GM18499 (cell line): ENCODE data around the gene GSTA2.
"Not testable (repeated sequence)": the region's sequence is repeated elsewhere in the genome, so short reads cannot be mapped to it uniquely, and the experiment has no call there.

Source experiments
- ATAC-seq: cut with Tn5 transposase; IDR thresholded peaks from one replicate; pipeline ENCODE4 v1.9.1; 2021; ENCODE audit warnings: moderate number of reproducible peaks; ENCODE audit not compliant: insufficient read depth, unreplicated experiment

The GSTA2 gene

DNA sequence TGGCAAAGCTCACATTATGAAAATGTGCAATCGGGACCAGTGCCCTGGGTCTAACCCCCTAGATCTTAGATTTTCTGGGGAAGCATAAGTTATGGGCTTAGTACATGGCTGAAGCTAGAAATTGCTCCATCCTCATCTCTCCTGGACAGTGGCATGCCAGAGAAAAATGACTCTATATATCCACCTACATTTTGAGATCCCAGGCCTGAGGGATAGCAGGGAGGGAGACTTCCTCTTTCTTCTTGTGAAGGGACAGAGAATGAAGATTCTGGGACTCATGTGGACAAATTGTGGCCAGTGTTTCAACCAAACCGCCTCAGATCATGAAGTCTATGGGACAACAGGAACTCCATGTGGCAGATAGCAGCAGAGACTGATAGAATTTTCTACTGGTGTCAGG, 35.4 kb downstream of the GSTA2 start:
- ATAC-seq, result no peak

DNA sequence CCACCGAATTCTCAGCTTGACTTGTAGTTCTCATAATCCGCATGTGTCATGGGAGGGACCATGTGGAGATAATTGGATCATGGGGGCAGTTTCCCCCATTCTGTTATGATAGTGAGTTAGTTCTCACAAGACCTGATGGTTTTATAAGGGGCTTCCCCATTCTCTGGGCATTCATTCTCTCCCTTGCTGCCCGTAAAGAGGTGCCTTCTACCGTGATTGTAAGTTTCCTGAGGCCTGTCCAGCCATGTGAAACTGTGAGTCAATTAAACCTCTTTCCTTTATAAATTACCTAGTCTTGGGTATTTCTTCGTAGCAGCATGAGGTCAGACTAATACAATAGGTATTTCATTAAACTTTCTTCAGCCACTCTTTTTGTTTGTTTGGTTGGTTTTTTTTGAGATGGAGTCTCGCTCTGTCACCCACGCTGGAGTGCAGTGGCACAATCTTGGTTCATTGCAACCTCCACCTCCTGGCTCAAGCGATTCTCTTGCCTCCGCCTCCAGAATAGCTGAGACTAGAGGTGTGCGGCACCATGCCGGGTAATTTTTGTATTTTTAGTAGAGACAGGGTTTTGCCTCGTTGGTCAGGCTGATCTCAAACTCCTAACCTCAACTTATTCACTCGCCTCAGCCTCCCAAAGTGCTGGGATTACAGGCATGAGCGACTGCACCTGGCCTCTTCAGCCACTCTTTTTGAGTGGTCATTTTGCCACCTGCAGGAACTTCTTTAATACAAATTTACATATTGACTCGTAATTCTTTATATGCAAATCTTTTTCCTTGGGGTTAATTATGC, 36.3 kb downstream of the GSTA2 start:
- no peak for ATAC-seq

DNA sequence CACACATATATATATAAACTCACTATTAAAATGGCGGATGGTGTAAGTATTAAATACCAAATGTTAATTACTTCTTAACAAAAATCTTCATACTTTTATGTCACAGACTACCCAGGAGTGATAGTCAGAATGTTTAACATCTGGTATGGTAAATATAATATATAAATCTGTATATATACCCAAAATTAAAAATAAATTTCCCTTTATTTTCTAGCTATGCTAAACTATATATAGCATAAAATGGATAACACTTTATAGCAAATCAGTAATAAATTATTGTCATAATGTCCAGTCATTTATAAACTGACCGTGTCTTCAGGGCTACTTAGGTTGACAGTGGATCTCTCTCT, 37.1 kb downstream of the GSTA2 start:
- no peak for ATAC-seq

DNA sequence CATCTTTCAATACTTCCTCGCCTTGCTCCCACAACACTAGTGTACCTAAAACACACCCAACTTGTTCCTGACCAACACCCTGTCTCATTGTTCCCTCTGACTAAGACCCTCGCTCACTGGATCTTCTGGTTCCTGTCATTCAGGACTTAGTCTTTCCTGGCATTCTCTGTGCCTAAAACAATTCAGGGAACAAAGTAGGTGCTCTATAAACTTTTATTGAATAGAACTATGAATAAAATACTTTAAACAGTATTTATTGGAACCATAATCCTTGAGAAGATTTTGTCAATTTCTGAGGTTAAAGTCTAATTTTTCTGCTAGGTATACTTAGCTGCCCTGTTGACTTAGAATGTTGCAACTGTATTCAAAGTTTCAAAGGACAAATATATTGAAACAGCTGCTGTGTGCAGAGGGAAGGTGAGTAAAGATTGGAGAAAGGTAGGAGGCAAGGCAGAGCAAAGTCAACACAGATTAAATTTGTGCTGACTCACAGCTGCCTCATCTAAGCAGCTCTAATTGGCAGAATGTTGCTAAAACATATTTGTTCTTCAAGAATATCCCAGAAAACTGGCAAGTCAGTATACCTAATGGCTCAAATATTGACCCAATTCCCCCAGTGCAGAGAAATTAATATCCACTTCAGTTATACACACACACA, 37.6 kb downstream of the GSTA2 start:
- ATAC-seq, result no peak

DNA sequence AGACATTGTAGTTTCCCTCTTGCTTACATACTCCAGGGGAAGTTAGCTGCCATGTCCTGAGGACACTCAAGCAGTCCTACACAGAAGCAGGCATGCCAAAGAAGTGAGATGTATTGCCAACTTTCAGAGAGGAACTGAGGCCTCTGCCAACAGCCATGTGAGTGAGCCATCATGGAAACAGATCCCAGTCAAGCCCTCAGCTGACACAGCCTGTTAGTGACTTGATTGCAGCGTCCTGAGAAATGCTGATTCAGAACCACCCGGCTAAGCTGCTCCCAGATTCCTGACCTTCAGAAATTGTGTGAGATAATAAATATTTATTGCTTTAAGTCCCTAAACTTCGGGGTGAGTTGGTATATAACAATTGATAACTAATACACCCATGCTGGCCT, 38.1 kb downstream of the GSTA2 start:
- ATAC-seq, result no peak

DNA sequence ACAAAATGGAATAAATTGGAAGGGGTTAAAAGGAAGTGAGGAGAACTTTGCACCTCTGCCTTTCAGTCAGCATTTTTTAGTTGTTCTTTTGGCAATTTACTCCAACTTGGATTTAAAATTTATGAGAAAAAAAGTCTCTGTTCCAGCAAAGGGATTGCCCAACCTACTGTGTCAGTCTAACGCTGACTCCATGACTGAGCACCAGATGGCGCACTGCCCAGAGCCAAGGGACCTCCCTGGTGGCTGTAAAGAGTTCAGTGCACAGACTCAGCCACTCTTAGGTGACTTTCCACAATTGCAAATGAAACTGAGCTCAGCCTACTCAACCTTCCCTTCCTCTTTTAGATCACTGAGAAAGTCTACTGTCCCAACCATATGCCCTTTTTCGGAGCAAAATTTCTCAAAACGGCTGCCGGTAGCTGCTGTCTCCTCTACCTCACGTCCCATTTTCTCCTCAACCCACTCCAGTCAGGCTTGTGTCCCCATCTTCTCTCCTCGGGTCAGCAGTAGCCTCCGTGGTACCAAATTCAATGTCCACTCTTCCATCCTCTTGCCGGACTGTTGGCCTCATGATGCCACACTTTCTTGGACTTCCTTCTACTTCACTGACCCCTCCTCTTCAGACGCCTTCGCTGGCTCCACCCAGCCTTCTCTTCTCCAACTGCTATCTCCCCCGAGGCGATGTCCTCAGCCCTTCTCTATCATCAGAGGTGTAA, 38.7 kb downstream of the GSTA2 start:
- ATAC-seq, result peak; percentile 99

DNA sequence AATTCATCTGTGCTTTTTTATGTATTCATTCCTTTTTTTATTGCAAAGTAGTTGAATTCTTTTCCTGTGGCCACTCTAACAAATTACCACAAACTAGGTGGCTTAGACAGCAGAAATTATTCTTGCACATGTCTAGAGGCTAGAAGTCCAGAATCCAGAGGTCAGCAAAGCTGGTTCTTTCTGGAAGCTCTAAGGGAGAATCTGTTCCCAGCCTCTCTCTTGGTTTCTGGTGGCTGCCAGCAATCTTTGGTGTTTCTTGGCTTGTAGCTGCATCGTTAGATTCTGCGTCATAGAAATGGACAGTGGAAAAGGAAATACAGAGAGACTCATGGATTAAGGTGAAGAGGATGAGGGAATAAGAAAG, 39.3 kb downstream of the GSTA2 start:
- ATAC-seq, result no peak

DNA sequence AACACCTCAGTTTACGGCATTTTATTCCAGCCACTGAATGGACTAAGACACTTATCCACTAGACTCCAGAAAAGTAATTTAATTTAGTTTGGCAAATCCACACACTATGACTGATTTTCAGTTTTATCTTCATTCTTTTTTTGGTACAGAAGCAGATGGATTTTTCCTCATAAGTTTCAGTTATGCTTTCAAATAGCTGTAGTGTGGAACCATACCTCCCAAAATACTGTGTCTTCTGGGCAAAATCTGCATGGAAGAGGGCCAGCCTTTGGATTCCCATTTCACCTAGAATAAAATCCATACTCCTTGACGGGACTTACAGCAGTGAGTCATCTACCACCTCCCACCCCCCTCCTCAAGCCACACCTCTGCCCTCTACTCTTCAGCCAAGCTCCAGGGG, 43.0 kb downstream of the GSTA2 start:
- no peak for ATAC-seq

DNA sequence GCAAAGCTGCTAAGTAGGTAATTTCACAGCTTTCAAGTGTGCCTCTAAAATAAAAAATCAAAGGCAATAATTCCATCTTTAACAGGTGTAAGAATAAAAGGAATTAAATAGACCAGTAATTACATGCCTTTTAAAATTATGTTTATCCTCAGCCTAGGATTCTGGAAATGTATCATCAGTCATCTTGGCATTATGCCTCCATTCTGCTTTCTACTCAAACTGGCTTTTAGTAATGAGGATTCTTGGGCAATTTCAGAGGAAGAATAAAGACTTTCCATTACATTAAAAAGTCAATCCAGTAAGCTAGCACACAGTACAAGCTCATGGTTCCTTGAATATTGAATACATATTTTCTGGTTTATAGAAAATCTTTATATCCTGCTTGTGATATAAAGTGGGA, 44.7 kb downstream of the GSTA2 start:
- ATAC-seq, result no peak

DNA sequence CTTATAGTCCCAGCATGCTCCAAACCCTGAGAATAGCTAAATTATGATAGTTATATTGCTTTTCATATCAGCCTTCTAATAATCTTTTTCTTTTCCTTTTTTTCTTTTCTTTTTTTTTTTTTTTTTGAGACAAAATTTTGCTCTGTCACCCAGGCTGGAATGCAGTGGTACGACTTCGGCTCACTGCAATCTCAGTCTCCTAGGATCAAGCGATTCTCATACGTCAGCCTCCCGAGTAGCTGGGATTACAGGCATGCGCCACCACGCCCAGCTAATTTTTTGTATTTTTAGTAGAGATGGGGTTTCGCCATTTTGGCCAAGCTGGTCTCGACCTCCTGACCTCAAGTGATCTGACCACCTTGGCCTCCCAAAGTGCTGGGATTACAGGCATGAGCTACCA, 48.5 kb downstream of the GSTA2 start:
- ATAC-seq, result not testable (repeated sequence)

DNA sequence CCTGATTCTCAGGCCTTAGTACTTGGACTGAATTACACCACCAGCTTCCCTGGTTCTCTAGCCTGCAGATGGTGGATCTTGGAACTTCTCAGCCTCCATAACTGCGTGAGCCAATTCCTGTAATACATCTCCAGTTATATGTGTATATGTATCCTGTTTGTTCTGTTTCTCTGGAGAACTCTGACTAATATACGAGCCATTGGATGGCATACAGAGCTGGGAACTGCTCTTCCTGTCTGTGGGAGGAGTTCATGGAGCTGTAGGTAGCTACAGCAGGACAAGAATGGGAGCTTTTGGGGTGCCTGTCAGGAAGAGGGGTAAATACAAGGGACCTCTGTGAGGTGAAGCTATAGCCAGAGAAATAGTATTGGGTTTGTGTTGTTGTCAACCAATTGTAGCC, 51.1 kb downstream of the GSTA2 start:
- ATAC-seq, result no peak

DNA sequence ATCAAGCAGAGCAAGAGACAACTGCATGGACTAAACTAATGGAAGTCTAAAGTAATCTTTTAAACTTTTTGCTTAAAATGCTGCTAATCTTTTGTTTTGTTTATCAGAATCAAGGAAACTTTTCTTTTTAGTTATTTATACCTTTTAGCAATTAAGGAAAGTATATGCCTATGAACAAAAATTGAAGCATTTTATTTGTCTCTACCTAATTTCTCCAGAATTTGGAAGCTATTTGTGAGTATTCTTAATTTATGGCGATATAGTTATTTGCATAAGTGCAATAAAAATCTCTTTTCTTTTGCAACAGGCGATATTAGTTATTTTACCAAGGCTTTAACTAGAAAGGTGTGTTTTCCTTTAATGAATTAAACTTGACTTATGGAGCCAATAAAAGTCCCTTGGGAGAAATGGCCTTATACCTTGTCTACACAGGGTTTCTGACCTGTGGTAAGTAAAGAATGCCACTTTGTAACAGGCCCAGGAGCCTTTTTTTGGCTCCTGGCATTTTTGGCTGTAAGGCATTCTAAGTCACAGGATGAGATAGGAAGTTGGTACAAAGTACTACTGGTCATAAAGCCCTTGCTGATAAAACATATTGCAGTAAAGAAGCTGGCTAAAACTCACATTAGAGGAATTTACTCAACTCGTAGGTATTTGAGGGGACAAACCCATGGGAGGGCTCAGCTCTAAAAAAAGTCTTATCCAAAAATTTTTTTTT, 55.2 kb downstream of the GSTA2 start:
- no peak for ATAC-seq

DNA sequence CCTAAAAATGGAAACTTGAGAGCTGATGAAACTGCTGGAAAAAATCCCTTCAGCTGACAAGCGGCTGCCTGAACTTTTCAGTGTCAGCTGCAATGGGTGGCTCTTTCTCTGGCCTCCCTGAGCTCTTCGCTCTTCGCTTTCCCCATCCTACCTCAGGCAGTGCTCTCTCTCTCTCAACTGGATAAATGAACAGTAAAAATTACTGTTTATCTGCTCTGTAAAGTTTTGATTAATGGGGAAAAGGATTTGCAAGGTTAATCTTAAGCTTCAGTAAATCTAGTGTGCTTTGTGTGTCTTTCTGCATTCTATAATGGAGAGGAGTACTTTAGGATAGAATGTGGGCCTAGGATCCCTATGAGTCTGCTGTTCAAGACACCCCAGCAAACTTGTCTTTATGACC, 57.3 kb downstream of the GSTA2 start:
- ATAC-seq, result no peak

DNA sequence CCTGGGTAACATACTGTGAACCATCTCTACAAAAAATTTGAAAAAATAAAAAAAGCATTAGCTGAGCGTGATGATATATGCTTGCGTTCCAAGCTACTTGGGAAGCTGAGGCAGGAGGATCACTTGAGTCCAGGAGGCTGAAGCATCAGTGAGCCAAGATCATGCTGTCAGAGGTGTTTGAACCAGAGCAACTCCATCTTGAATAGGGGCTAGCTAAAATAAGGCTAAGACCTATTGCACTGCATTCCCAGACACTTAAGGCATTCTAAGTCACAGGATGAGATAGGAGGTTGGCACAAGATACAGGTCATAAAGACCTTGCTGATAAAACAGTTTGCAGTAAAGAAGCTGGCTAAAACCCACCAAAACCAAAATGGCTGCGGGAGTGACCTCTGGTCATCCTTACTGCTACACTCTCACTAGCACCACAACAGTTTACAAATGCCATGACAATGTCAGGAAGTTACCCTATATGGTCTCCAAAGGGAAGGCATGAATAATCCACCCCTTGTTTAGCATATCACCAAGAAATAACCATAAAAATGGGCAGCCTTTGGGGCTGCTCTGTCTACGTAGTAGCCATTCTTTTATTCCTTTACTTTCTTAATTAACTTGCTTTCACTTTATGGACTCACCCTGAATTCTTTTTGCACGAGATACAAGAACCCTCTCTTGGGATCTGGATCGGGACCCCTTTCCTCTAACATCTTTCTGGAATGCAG, 58.3 kb downstream of the GSTA2 start:
- not testable (repeated sequence) for ATAC-seq

DNA sequence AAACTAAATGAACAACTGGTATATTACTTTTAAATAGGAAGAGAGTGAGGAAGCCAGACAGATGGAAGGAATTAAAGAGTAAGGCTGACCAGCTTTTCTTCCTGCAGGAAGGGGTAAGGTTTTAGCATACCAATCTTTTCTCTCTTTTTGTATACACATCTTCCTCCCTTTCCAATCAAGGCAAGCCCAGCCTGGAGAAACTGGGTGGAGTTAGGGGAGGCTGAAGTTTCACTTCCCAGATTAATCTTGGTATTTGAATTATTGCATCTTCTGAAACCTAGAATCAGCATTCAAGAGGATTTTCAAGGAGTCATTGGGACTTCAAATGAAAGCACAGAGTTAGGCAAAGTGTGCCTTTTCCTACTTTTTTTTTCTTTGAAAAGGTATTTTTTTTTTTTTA, 59.2 kb downstream of the GSTA2 start:
- ATAC-seq, result no peak
